GM10248 (cell line): Measurements from ENCODE around the gene AK8.

Experiments
- CTCF ChIA-PET: fragments of 300-600 bp; sonication (Branson Sonifier 250); formaldehyde crosslinking; extraction: SDS; loops from one replicate; lab custom pipeline; 2021; ENCODE audit warnings: antibody characterized with exemption; lab: Yijun Ruan, JAX
- POLR2A ChIA-PET: fragments of 350-650 bp; sonication (Branson Sonifier 250); formaldehyde crosslinking; extraction: SDS; loops from one replicate; lab custom pipeline; 2020; ENCODE audit warnings: antibody characterized with exemption; lab: Yijun Ruan, JAX
- DNase-seq: peaks from one replicate; pipeline ENCODE4 v3.0.0; 2012; ENCODE audit errors: extremely low spot score
- CTCF ChIP-seq: IDR thresholded peaks from 2 replicates; pipeline ENCODE4 v1.5.1; 2012; ENCODE audit warnings: mild to moderate bottlenecking, low read depth; ENCODE audit errors: extremely low read depth, missing control alignments, control extremely low read depth

Gene AK8

DNA sequence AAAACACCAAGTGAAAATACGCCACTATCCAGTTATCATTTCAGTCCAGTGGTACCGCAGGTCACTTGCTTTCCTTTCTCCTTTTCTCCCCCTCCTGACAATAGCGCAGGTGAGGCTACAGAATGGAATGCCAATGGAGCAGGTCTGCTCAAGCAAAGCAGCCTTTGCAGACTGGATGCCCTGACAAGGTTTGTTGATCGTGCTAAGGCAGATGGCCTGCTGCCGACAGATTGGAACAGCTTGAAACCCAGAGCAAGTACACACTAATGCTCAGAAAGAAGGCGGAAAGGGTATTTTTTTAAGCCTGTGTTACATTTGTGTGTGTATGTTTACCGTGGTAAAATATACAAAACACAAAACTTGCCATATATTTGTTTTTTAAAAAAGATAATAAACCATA lies 20.0 kb upstream of the AK8 start:
- ChIA-PET CTCF (interaction anchor here (0.8 to 10.7 kb wide), 3 partner anchors 10 to 17 kb away, joined by 3 to 135 read pairs (median 8); no protein-coding TSS in a partner anchor), POLR2A (no interaction called here)
- TF ChIP-seq CTCF: no peak
- DNase-seq: no peak

DNA sequence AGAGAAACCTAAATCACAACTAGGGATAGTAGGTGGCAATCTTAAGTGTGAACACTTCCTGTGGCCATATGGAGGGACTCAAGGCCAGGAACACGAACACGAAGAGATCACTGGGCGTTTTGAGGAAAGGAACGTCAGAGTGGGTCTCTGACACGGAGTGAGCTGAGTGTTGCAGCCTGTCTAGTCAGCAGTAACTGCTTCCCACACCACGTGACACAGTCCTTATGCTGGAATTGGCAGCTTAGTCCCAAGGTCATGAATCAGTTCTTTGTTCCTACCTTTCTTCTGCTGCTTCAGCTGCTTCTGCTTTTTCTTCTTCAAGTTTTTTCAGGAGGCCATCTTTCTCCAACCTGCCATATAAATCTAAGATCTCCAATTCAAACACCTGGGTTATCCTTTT lies 18.8 kb upstream of the AK8 start:
- CTCF ChIA-PET: interaction anchor here (1.1 to 10.7 kb wide), 4 partner anchors 8 to 47 kb away, joined by 3 to 135 read pairs (median 6); no protein-coding TSS in a partner anchor
- POLR2A ChIA-PET: no interaction called here

DNA sequence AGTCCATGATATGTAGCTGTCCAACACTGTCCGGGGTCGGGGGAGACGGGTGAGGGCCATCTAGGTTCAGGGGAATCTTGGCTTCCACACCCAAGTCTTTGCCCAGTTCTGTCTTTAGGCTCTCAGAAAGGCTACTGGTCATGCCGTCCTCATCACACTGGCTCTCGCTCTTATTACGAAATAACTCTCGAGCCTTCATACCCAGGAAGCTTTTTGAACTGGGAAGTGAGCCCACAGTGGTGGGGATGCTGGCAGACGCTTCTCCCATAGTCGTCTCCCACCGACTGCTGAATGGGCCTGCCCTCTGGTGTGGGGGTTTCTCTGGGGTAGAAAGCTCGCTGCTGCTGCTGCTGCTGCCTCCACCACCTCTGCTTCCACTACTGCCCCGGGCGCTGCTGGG lies 18.2 kb upstream of the AK8 start:
- no peak for TF ChIP-seq CTCF
- ChIA-PET CTCF (interaction anchor here (1.1 to 10.7 kb wide), 3 partner anchors 8 to 47 kb away, joined by 3 to 135 read pairs (median 33); no protein-coding TSS in a partner anchor), POLR2A (interaction anchor here (1.2 kb wide), 1 partner anchor 8 kb away, joined by 3 read pairs; no protein-coding TSS in a partner anchor)
- DNase-seq: no peak

More for the DNA sequence above, 18.8 kb upstream of the AK8 start:
- no peak for TF ChIP-seq CTCF
- no peak for DNase-seq

DNA sequence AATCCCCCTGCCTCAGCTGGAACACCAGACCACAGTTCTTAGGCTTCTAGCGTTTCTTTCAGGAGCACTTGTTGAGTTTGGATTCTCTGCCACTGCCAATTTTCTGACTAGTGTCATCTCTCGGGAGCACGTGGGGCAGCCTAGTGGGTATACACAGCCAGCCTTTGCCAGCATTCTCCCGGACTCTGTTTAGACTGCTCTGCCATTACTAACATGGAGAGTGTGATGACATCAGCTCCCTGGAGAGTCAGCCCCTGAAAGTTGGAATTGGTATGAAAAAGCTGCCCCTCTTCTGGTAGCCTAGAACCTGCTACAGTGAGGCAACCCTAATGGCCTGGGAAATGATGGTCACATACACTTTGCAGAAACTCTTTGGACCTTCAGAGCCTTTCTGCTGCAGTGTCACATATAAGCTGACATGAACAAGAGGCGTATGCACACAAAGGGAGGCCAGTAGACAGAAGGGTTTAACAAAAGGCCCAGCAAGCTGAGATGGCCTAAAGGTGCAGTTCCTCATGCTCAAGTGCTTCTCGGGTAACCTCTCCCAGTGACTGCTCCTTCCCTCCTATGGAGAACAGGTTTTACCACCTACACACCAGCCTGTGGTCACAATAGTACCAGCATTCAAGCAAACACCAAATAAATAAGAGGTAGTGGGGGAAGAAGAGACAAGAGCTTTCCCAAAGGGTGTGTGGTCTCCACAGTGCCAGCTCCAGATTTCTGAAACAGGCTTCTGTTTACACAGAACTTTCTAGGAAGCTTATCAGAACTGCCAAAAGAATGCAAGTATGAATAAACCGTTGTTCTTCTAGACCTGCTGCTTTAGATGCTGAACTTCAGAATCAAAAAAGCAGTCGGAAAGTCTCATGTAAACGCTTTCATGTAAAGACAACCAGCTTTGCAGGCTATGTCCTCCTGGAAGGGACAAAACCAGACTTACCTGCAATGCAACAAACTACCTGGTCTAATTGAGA lies 17.1 kb upstream of the AK8 start:
- no peak for DNase-seq
- ChIA-PET CTCF (interaction anchor here (3.2 to 10.7 kb wide), 3 partner anchors 9 to 20 kb away, joined by 10 to 135 read pairs (median 33); partner anchors contain the start of gene SPACA9), POLR2A (interaction anchor here (1.2 kb wide), 1 partner anchor 10 kb away, joined by 3 read pairs; no protein-coding TSS in a partner anchor)
- no peak for TF ChIP-seq CTCF

DNA sequence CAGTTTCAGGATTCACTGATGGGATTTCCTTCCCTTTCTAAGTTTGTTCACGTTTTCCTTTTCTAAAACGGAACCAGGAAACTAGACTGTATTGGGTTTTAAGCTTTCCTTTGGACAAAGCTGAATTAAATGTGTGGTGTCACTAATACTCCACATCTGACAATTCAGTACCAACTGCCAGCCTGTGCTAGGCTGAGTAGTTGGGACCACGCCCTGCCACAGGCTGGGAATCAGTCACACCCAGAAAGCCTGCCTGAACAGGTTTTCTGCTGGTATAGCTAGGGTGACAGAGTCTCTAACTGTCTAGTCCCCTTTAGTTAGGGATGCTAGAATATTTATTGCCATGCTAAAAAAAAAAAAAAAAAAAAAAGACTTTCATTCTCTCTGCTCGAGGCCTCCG lies 16.3 kb upstream of the AK8 start:
- no peak for DNase-seq
- ChIA-PET CTCF (interaction anchor here (3.2 to 4.8 kb wide), 2 partner anchors 10 to 15 kb away, joined by 10 to 33 read pairs; partner anchors contain the start of gene SPACA9), POLR2A (no interaction called here)

More for the DNA sequence above, 16.3 kb upstream of the AK8 start:
- no peak for TF ChIP-seq CTCF
